ENCODE results near the gene DLL3.

- TF ChIP-seq CTCF (conservative IDR thresholded peaks at IDR 0.05; ENCODE audit: low read depth in 2 of 2): no peak
- TF ChIP-seq EZH2 (IDR thresholded peaks at IDR 0.05; ENCODE audit: low read depth, unreplicated experiment): no peak
- TF ChIP-seq EZH2phosphoT487 (IDR thresholded peaks at IDR 0.05; ENCODE audit: unreplicated experiment): no peak
- TF ChIP-seq, protein P1, sequence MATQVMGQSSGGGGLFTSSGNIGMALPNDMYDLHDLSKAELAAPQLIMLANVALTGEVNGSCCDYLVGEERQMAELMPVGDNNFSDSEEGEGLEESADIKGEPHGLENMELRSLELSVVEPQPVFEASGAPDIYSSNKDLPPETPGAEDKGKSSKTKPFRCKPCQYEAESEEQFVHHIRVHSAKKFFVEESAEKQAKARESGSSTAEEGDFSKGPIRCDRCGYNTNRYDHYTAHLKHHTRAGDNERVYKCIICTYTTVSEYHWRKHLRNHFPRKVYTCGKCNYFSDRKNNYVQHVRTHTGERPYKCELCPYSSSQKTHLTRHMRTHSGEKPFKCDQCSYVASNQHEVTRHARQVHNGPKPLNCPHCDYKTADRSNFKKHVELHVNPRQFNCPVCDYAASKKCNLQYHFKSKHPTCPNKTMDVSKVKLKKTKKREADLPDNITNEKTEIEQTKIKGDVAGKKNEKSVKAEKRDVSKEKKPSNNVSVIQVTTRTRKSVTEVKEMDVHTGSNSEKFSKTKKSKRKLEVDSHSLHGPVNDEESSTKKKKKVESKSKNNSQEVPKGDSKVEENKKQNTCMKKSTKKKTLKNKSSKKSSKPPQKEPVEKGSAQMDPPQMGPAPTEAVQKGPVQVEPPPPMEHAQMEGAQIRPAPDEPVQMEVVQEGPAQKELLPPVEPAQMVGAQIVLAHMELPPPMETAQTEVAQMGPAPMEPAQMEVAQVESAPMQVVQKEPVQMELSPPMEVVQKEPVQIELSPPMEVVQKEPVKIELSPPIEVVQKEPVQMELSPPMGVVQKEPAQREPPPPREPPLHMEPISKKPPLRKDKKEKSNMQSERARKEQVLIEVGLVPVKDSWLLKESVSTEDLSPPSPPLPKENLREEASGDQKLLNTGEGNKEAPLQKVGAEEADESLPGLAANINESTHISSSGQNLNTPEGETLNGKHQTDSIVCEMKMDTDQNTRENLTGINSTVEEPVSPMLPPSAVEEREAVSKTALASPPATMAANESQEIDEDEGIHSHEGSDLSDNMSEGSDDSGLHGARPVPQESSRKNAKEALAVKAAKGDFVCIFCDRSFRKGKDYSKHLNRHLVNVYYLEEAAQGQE (IDR thresholded peaks at IDR 0.05; ENCODE audit: unreplicated experiment): no peak
These were observed 35.3 kb upstream of the DLL3 start for GRCh38 chr19:39463403-39463802.
